Astrocyte of the hippocampus (primary cell): Measurements from ENCODE around the gene ARHGEF7.

ENCODE experiments used
- DNase-seq: peaks from one replicate; pipeline ENCODE4 v3.0.0; 2011; ENCODE audit warnings: low read depth, low spot score

Gene ARHGEF7

GRCh38 chr13:111139452-111139851 lies 24.3 kb downstream of the ARHGEF7 start:
- no peak for DNase-seq

GRCh38 chr13:111139873-111140561 lies 24.9 kb downstream of the ARHGEF7 start:
- no peak for DNase-seq

- no peak for DNase-seq
Observed at GRCh38 chr13:111140562-111141105, 25.5 kb downstream of the ARHGEF7 start.

GRCh38 chr13:111142472-111142871 lies 27.4 kb downstream of the ARHGEF7 start:
- DNase-seq, result no peak

DNA sequence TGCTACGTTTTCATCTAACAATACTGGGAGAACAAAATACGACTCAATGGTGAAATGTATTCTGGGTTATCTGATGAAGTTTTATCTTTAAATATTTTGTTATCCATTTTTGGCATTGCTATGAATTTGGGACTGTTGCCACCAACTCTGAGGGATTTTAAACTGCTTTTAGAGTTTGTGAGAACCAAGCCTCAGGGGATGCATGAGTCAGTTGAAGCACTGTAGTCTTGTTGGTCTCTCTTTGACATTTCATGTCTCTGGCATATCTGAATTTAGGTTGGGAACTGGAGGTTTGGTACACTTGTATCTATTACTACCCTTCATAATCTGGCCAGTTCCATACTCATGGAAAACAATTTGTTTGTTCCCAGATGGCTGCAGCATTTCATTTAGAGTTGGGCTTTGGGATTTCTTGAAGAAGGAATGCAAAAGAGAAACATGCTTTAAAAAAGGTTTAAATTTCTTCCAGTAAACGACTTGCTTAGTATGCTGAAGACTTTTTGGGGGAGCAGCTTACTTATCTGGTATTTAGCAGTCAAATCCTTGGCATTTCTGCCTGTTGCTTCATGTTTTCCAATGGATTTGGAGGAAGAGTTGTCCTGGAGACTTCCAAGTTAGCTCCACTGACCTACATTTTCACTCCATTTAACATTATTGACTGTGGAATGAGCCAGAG lies 28.9 kb downstream of the ARHGEF7 start:
- DNase-seq, result no peak

- DNase-seq, result no peak
Observed at GRCh38 chr13:111145071-111145470, 30.0 kb downstream of the ARHGEF7 start.

- no peak for DNase-seq
Observed at GRCh38 chr13:111145506-111145905, 30.4 kb downstream of the ARHGEF7 start.

DNA sequence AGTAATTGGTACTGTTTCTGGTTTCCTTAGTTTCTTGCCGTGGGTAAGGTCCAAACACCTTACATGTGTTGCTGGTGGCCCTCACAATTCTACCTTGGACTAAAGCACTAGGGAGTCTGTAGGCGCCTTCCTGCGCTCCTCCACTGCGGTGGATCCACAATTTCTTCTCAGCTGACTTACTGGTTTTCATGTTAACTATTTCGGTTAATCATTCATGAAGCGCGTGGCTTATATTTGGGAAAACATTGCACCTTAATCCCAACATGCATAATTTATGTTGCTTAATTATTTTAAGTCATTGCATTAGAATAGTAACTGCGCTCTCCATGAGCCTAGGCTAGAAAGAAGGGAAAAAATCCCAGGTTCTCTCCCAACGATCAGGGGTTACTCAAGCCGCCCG lies 37.7 kb downstream of the ARHGEF7 start:
- DNase-seq, result no peak

- peak; percentile 98 for DNase-seq
Observed at GRCh38 chr13:111153279-111153976, 38.3 kb downstream of the ARHGEF7 start.

DNA sequence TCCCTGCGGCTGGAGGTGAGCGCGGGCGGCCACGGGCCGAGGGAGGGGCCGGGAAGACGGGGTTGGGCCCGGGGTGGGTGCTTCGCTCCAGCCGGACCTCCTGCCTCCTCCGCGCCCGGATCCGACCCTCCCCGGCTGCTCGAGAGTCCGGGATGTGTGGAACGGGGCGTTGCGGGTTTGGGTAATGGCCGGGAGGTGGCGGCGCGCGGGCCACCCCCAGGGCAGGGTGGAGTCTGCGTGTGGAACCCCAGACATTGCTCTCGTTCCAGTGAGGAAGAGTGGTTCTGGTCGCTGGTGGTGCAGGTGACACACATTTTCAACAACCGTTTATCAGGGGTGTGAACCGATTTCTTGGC lies 38.8 kb downstream of the ARHGEF7 start:
- no peak for DNase-seq

- no peak for DNase-seq
Observed at GRCh38 chr13:111156421-111156820, 41.3 kb downstream of the ARHGEF7 start.

DNA sequence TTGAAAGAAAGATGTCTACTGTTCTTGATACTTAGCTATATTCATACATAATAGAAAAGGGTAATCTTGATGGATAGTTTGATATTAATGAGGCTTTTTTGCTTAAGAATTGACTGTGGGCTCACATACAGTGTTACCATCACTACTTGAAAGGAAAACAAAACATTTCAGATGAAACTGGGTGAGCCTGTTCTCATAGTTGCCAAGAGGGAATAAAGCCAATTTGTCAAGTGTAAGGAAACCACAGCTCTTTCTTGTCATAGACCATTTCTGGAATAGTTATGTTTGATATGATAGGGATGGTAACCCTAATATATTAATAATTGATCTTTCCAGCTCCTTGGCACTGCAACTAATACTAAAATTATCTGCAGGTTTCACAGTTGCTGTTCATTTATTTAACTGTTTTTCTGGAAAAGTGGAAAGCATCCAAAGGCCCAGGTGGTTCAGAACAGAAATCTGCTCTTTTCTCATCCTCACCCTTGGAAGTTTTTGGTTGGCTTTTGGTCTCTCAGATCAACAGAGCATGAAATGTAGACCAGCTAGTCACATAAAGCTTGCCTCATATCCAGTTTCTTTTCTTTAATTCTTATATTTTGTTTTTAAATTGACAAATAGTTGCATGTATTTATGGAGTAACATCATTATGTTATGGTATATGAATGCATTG lies 43.2 kb downstream of the ARHGEF7 start:
- peak; percentile 51 for DNase-seq

- no peak for DNase-seq
Observed at GRCh38 chr13:111159362-111160320, 44.5 kb downstream of the ARHGEF7 start.

DNA sequence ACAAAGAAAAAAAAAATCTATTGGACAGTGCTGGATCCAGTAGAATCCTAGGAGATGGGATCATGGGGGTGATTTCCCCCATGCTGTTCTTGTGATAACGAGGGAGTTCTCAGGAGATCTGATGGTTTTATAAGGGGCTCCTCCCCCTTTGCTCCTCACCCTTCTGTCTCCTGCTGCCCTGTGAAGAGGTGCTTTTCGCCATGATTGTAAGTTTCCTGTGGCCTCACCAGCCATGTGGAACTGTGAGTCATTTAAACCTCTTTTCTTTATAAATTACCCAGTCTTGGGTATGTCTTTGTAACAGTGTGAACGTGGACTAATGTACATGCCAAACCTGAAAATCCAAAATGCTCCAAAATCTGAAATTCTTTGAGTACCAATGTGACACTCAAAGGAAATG lies 45.5 kb downstream of the ARHGEF7 start:
- DNase-seq, result no peak

- no peak for DNase-seq
Observed at GRCh38 chr13:111161601-111162600, 46.8 kb downstream of the ARHGEF7 start.

DNA sequence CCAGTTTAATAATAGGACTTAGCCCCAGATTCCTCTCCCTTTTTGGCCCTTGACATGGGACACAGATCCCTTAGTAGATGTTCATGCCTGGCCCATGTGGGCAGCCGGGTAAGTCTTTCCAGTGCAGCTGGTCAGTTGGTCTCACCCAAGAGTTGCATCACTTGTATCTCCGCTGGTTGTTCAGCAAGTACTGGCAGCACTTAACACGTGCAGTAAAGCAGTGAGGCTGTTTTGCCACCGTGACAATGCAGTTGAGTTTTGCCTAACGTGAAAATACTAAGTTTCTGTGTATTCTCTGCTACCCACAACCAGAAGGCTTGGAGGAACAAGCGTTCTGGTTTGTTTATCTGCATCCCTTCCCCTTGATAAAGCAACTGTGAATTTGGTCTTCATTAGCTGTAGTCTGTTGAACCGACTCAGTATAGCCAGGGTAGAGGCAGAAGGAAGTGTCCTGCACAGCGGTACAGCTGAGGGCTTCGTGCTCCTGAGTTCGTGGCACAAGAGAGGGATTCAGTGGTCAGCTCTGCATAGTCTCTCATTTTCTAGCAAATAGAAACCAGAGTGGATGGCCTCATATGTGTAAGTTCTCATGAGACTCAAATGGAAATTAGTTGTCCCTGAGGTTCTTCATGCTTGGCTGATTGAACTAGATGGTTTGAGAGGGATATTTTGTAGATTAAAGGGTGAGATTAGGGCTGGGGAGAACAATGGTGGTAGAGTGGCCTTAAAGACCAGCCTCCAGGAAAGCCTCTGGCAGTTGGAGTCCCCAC lies 50.3 kb downstream of the ARHGEF7 start:
- DNase-seq, result no peak

DNA sequence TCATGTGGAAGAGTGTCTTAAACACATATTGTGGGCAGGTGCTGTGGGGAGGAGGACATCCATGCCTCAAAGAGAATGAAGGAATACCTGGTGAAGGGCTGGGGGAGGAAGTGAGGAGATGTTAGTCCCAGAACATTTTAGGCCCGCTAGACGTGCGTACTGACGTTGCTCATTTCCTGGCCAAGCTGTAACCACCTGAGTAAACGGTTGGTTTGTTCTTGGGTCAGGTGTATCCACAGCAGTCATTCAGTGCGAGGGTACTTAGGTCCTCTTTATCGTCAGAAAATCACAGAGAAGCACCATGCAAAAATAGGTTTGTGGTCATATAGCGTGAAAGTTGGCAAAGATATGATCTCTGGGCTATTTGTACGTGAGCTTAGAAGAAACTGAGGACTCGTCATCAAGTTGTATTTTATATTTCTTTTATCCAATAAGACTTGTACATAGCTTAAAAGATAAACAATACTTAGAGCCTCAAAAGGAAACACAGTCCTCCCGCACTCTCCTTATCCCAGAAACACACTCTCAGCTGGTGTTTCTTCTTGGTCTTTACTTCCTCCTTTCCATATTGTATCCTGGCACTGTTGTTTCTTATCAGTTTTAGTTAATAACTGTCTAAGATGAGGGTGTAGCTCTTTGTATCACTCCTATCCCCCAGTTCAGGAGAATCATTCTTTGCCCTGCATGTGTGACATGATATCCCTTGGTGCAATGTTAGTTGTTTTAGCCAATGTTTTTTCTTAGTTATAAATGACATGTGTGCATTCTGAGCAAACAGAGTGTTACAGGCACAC lies 52.0 kb downstream of the ARHGEF7 start:
- no peak for DNase-seq

DNA sequence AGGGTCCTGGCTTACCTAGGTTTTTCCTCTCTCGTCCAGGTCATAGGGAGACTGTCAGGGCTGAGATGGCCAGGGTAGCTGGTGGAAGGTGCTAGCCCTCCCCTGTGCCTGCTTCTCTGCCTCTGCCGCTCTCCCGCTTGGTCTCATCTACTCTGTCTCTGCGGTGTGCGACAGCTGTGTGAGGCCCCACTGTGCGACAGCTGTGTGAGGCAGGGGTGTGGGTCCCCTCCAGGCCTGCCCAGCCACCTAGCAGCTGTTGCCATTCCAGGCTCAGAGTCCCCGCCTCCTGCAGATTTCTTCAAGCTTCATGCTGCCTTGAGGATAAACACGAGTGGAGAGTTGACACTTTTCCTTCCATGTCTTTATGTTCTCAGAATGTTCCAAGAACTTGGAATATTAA lies 53.0 kb downstream of the ARHGEF7 start:
- DNase-seq, result no peak
